Activated CD4-positive, alpha-beta T cell treated with anti-CD3 and anti-CD28 coated beads, Interleukin-2, amount 10 ng/mL, durations not matched to agents 24 days and 14 days (primary cell): ENCODE data around the gene LTBP4. TPM values are rescaled to one million over a fixed set of nuclear protein-coding genes. Genes with fewer than 3 reads are reported as not detected.
A peak's percentile ranks its signal among the peaks of the same experiment; 100 is the strongest.

Source experiments
- DNase-seq: peaks from one replicate; pipeline ENCODE4 v3.0.0; 2022
- H3K27ac Mint-ChIP-seq: one replicate; pipeline ENCODE4 v1.8.0; 2022; ENCODE audit warnings: mild to moderate bottlenecking, mixed read lengths
- H3K27me3 Mint-ChIP-seq: one replicate; pipeline ENCODE4 v1.8.0; 2022; ENCODE audit warnings: mixed read lengths
- H3K36me3 Mint-ChIP-seq: one replicate; pipeline ENCODE4 v1.8.0; 2022; ENCODE audit warnings: low read depth, mild to moderate bottlenecking, mixed read lengths
- H3K4me1 Mint-ChIP-seq: one replicate; pipeline ENCODE4 v1.8.0; 2021; ENCODE audit warnings: mixed read lengths
- H3K4me3 Mint-ChIP-seq: one replicate; pipeline ENCODE4 v1.8.0; 2022; ENCODE audit warnings: mild to moderate bottlenecking, moderate library complexity, mixed read lengths
- H3K9me3 Mint-ChIP-seq: one replicate; pipeline ENCODE4 v1.8.0; 2021; ENCODE audit warnings: mixed read lengths
- intact Hi-C: fragments of 100-400 bp; cut with micrococcal nuclease; formaldehyde crosslinking; loops from one replicate; pipeline ENCODE4 v1.15.1; 2023
- total RNA-seq: library from RNA; stranded (reverse); gene quantifications from 2 replicates; pipeline ENCODE4 v1.2.3, GENCODE V29; 2022

The LTBP4 gene
- total RNA-seq, 1 donor from 2014 or later: 126 TPM

GRCh38 chr19:40567750-40568494 lies 33.2 kb upstream of the LTBP4 start:
- no peak overlapping the region for H3K4me3 Mint-ChIP-seq
- H3K27me3 Mint-ChIP-seq: peaks cover 40% of the 10 kb centered on the region
- H3K27ac Mint-ChIP-seq: no peak overlapping the region
- H3K9me3 Mint-ChIP-seq: peaks cover 3% of the 10 kb centered on the region
- H3K36me3 Mint-ChIP-seq: no peaks in the 10 kb centered on the region
- peaks cover 9% of the 10 kb centered on the region for H3K4me1 Mint-ChIP-seq
- no peak for DNase-seq
- intact Hi-C loops: no loop called here

GRCh38 chr19:40570313-40571004 lies 30.7 kb upstream of the LTBP4 start:
- Mint-ChIP-seq H3K4me1 (peaks cover 9% of the 10 kb centered on the region), H3K4me3 (peak overlapping the region; percentile 63), H3K27ac (peak overlapping the region; percentile 60), H3K36me3 (no peaks in the 10 kb centered on the region), H3K9me3 (peaks cover 3% of the 10 kb centered on the region), H3K27me3 (peaks cover 32% of the 10 kb centered on the region)
- peak; percentile 99 for DNase-seq
- intact Hi-C loops: loop anchor here (1.0 to 2.0 kb wide), 3 partner anchors 42 to 285 kb away; partner anchors contain the start of genes AKT2 and BLVRB

- H3K27me3 Mint-ChIP-seq: peaks cover 30% of the 10 kb centered on the region
- H3K4me1 Mint-ChIP-seq: peaks cover 10% of the 10 kb centered on the region
- peak overlapping the region; percentile 63 for H3K4me3 Mint-ChIP-seq
- intact Hi-C loops: loop anchor here (2.0 kb wide), 1 partner anchor 42 kb away; no protein-coding TSS in a partner anchor
- H3K9me3 Mint-ChIP-seq: peaks cover 3% of the 10 kb centered on the region
- no peak for DNase-seq
- H3K27ac Mint-ChIP-seq: peak overlapping the region; percentile 60
- no peaks in the 10 kb centered on the region for H3K36me3 Mint-ChIP-seq
Measured at GRCh38 chr19:40571005-40571318, 30.2 kb upstream of the LTBP4 start.

GRCh38 chr19:40571831-40572495 lies 29.2 kb upstream of the LTBP4 start:
- H3K9me3 Mint-ChIP-seq: peaks cover 3% of the 10 kb centered on the region
- intact Hi-C loops: loop anchor here (2.0 kb wide), 1 partner anchor 43 kb away; no protein-coding TSS in a partner anchor
- peaks cover 23% of the 10 kb centered on the region for H3K27me3 Mint-ChIP-seq

GRCh38 chr19:40575326-40575725 lies 25.8 kb upstream of the LTBP4 start:
- peaks cover 21% of the 10 kb centered on the region for H3K4me1 Mint-ChIP-seq
- DNase-seq: no peak
- peaks cover 3% of the 10 kb centered on the region for H3K9me3 Mint-ChIP-seq
- peaks cover 14% of the 10 kb centered on the region for H3K36me3 Mint-ChIP-seq
- intact Hi-C loops: no loop called here
- peak overlapping the region; percentile 47 for H3K4me3 Mint-ChIP-seq
- H3K27me3 Mint-ChIP-seq: no peaks in the 10 kb centered on the region
- no peak overlapping the region for H3K27ac Mint-ChIP-seq

More at GRCh38 chr19:40571831-40572495, 29.2 kb upstream of the LTBP4 start:
- Mint-ChIP-seq H3K4me1 (peaks cover 12% of the 10 kb centered on the region), H3K36me3 (no peaks in the 10 kb centered on the region), H3K4me3 (no peak overlapping the region), H3K27ac (no peak overlapping the region)
- DNase-seq: peak; percentile 61

GRCh38 chr19:40576151-40576584 lies 25.0 kb upstream of the LTBP4 start:
- H3K9me3 Mint-ChIP-seq: no peaks in the 10 kb centered on the region
- H3K27me3 Mint-ChIP-seq: no peaks in the 10 kb centered on the region

GRCh38 chr19:40576585-40577451 lies 24.4 kb upstream of the LTBP4 start, which contains the start of gene SHKBP1:
TSS of gene SHKBP1 (plus strand) at chr19:40576873. CDS start at chr19:40576900, 27 bp downstream.
- peaks cover 27% of the 10 kb centered on the region for H3K36me3 Mint-ChIP-seq
- DNase-seq: peak; percentile 98
- H3K27me3 Mint-ChIP-seq: no peaks in the 10 kb centered on the region
- H3K27ac Mint-ChIP-seq: peak within 1 kb of the TSS; percentile 82
- peak within 1 kb of the TSS; percentile 86 for H3K4me3 Mint-ChIP-seq
- H3K9me3 Mint-ChIP-seq: no peaks in the 10 kb centered on the region
- H3K4me1 Mint-ChIP-seq: peaks cover 16% of the 10 kb centered on the region
- intact Hi-C loops: loop anchor here (2.0 kb wide), 1 partner anchor 28 kb away; no protein-coding TSS in a partner anchor

More at GRCh38 chr19:40576151-40576584, 25.0 kb upstream of the LTBP4 start:
- Mint-ChIP-seq H3K4me3 (peak overlapping the region; percentile 86), H3K4me1 (peaks cover 16% of the 10 kb centered on the region), H3K27ac (peak overlapping the region; percentile 78), H3K36me3 (peaks cover 22% of the 10 kb centered on the region)
- intact Hi-C loops: loop anchor here (2.0 kb wide), 1 partner anchor 29 kb away; no protein-coding TSS in a partner anchor
- DNase-seq: peak; percentile 81

GRCh38 chr19:40578442-40578908 lies 22.7 kb upstream of the LTBP4 start:
- H3K4me1 Mint-ChIP-seq: peaks cover 19% of the 10 kb centered on the region
- no peaks in the 10 kb centered on the region for H3K9me3 Mint-ChIP-seq
- no peaks in the 10 kb centered on the region for H3K27me3 Mint-ChIP-seq
- intact Hi-C loops: no loop called here
- H3K4me3 Mint-ChIP-seq: peak overlapping the region; percentile 86
- peak; percentile 62 for DNase-seq
- H3K27ac Mint-ChIP-seq: peak overlapping the region; percentile 58
- peaks cover 35% of the 10 kb centered on the region for H3K36me3 Mint-ChIP-seq

GRCh38 chr19:40580619-40581018 lies 20.6 kb upstream of the LTBP4 start:
- Mint-ChIP-seq H3K9me3 (no peaks in the 10 kb centered on the region), H3K36me3 (peaks cover 47% of the 10 kb centered on the region), H3K4me3 (no peak overlapping the region), H3K4me1 (peaks cover 23% of the 10 kb centered on the region), H3K27me3 (no peaks in the 10 kb centered on the region), H3K27ac (no peak overlapping the region)
- intact Hi-C loops: no loop called here
- no peak for DNase-seq

- no peak for DNase-seq
- Mint-ChIP-seq H3K27ac (no peak overlapping the region), H3K9me3 (no peaks in the 10 kb centered on the region), H3K36me3 (peaks cover 55% of the 10 kb centered on the region), H3K27me3 (no peaks in the 10 kb centered on the region), H3K4me1 (peaks cover 27% of the 10 kb centered on the region), H3K4me3 (no peak overlapping the region)
- intact Hi-C loops: no loop called here
Measured at GRCh38 chr19:40581531-40581930, 19.6 kb upstream of the LTBP4 start.

GRCh38 chr19:40582467-40582866 lies 18.7 kb upstream of the LTBP4 start:
- H3K4me1 Mint-ChIP-seq: peaks cover 30% of the 10 kb centered on the region
- no peaks in the 10 kb centered on the region for H3K27me3 Mint-ChIP-seq
- intact Hi-C loops: no loop called here
- no peak for DNase-seq
- H3K4me3 Mint-ChIP-seq: no peak overlapping the region
- peaks cover 61% of the 10 kb centered on the region for H3K36me3 Mint-ChIP-seq
- H3K27ac Mint-ChIP-seq: peak overlapping the region; percentile 49
- H3K9me3 Mint-ChIP-seq: no peaks in the 10 kb centered on the region

GRCh38 chr19:40583283-40583682 lies 17.9 kb upstream of the LTBP4 start:
- H3K4me1 Mint-ChIP-seq: peaks cover 26% of the 10 kb centered on the region
- no peak for DNase-seq
- H3K9me3 Mint-ChIP-seq: no peaks in the 10 kb centered on the region
- no peak overlapping the region for H3K27ac Mint-ChIP-seq
- H3K36me3 Mint-ChIP-seq: peaks cover 61% of the 10 kb centered on the region
- intact Hi-C loops: no loop called here
- no peaks in the 10 kb centered on the region for H3K27me3 Mint-ChIP-seq
- H3K4me3 Mint-ChIP-seq: no peak overlapping the region

GRCh38 chr19:40584007-40584406 lies 17.2 kb upstream of the LTBP4 start:
- intact Hi-C loops: no loop called here
- Mint-ChIP-seq H3K36me3 (peaks cover 64% of the 10 kb centered on the region), H3K27me3 (no peaks in the 10 kb centered on the region), H3K9me3 (no peaks in the 10 kb centered on the region), H3K4me3 (no peak overlapping the region), H3K4me1 (peaks cover 21% of the 10 kb centered on the region), H3K27ac (no peak overlapping the region)
- DNase-seq: no peak
